Measurements from ENCODE around the gene SF3A2.

Gene SF3A2

GRCh38 chr19:2239173-2239572 lies 2.5 kb downstream of the SF3A2 start:
- Mint-ChIP-seq H3K4me3 (peak overlapping the region; percentile 99), H3K9me3 (ENCODE audit: low read depth) (no peaks in the 10 kb centered on the region), H3K4me1 (ENCODE audit: low read depth) (peaks cover 65% of the 10 kb centered on the region), H3K36me3 (peaks cover 12% of the 10 kb centered on the region), H3K27ac (peak overlapping the region; percentile 93), H3K27me3 (no peaks in the 10 kb centered on the region)

- Mint-ChIP-seq H3K4me1 (ENCODE audit: low read depth) (peaks cover 59% of the 10 kb centered on the region), H3K4me3 (peak overlapping the region; percentile 99), H3K36me3 (peaks cover 12% of the 10 kb centered on the region)
These were observed 3.4 kb downstream of the SF3A2 start for GRCh38 chr19:2239771-2240770.

GRCh38 chr19:2240881-2241760 lies 4.5 kb downstream of the SF3A2 start:
- Mint-ChIP-seq H3K36me3 (peaks cover 12% of the 10 kb centered on the region), H3K4me3 (peak overlapping the region; percentile 99), H3K27me3 (no peaks in the 10 kb centered on the region), H3K27ac (peak overlapping the region; percentile 58), H3K4me1 (ENCODE audit: low read depth) (peaks cover 57% of the 10 kb centered on the region), H3K9me3 (ENCODE audit: low read depth) (no peaks in the 10 kb centered on the region)

More at GRCh38 chr19:2239771-2240770, 3.4 kb downstream of the SF3A2 start:
- Mint-ChIP-seq H3K27ac (peak overlapping the region; percentile 93), H3K27me3 (no peaks in the 10 kb centered on the region), H3K9me3 (ENCODE audit: low read depth) (no peaks in the 10 kb centered on the region)

GRCh38 chr19:2242092-2242537 lies 5.5 kb downstream of the SF3A2 start:
- Mint-ChIP-seq H3K4me1 (ENCODE audit: low read depth) (peaks cover 52% of the 10 kb centered on the region), H3K27ac (no peak overlapping the region), H3K27me3 (no peaks in the 10 kb centered on the region), H3K36me3 (peaks cover 10% of the 10 kb centered on the region), H3K9me3 (ENCODE audit: low read depth) (no peaks in the 10 kb centered on the region), H3K4me3 (peak overlapping the region; percentile 38)

- H3K4me3 Mint-ChIP-seq = no peak overlapping the region
- H3K9me3 Mint-ChIP-seq (ENCODE audit: low read depth) = no peaks in the 10 kb centered on the region
- H3K4me1 Mint-ChIP-seq (ENCODE audit: low read depth) = peaks cover 47% of the 10 kb centered on the region
- H3K27me3 Mint-ChIP-seq = no peaks in the 10 kb centered on the region
- H3K27ac Mint-ChIP-seq = no peak overlapping the region
- H3K36me3 Mint-ChIP-seq = peaks cover 10% of the 10 kb centered on the region
These were observed 6.2 kb downstream of the SF3A2 start for GRCh38 chr19:2242816-2243215.

- Mint-ChIP-seq H3K4me1 (ENCODE audit: low read depth) (peaks cover 41% of the 10 kb centered on the region), H3K9me3 (ENCODE audit: low read depth) (no peaks in the 10 kb centered on the region), H3K4me3 (no peak overlapping the region), H3K27me3 (no peaks in the 10 kb centered on the region), H3K27ac (no peak overlapping the region), H3K36me3 (peaks cover 7% of the 10 kb centered on the region)
These were observed 6.9 kb downstream of the SF3A2 start for GRCh38 chr19:2243274-2244124.

GRCh38 chr19:2244125-2244411 lies 7.4 kb downstream of the SF3A2 start:
- Mint-ChIP-seq H3K27ac (no peak overlapping the region), H3K36me3 (peaks cover 6% of the 10 kb centered on the region), H3K4me1 (ENCODE audit: low read depth) (peaks cover 35% of the 10 kb centered on the region), H3K27me3 (no peaks in the 10 kb centered on the region), H3K9me3 (ENCODE audit: low read depth) (no peaks in the 10 kb centered on the region), H3K4me3 (no peak overlapping the region)

GRCh38 chr19:2244486-2244885 lies 7.9 kb downstream of the SF3A2 start:
- H3K27ac Mint-ChIP-seq = no peak overlapping the region
- H3K36me3 Mint-ChIP-seq = peaks cover 4% of the 10 kb centered on the region
- no peaks in the 10 kb centered on the region for H3K9me3 Mint-ChIP-seq (ENCODE audit: low read depth)
- no peak overlapping the region for H3K4me3 Mint-ChIP-seq
- no peaks in the 10 kb centered on the region for H3K27me3 Mint-ChIP-seq
- H3K4me1 Mint-ChIP-seq (ENCODE audit: low read depth) = peaks cover 31% of the 10 kb centered on the region

- no peak overlapping the region for H3K4me3 Mint-ChIP-seq
- no peaks in the 10 kb centered on the region for H3K27me3 Mint-ChIP-seq
- no peaks in the 10 kb centered on the region for H3K36me3 Mint-ChIP-seq
- H3K9me3 Mint-ChIP-seq (ENCODE audit: low read depth) = no peaks in the 10 kb centered on the region
- H3K4me1 Mint-ChIP-seq (ENCODE audit: low read depth) = peaks cover 27% of the 10 kb centered on the region
- no peak overlapping the region for H3K27ac Mint-ChIP-seq
These were observed 8.6 kb downstream of the SF3A2 start for GRCh38 chr19:2245273-2245672.

GRCh38 chr19:2246014-2246620 lies 9.5 kb downstream of the SF3A2 start:
- Mint-ChIP-seq H3K36me3 (no peaks in the 10 kb centered on the region), H3K4me1 (ENCODE audit: low read depth) (peaks cover 18% of the 10 kb centered on the region), H3K4me3 (no peak overlapping the region), H3K9me3 (ENCODE audit: low read depth) (no peaks in the 10 kb centered on the region), H3K27ac (no peak overlapping the region), H3K27me3 (no peaks in the 10 kb centered on the region)

GRCh38 chr19:2246801-2247361 lies 10.3 kb downstream of the SF3A2 start:
- Mint-ChIP-seq H3K27ac (no peak overlapping the region), H3K27me3 (no peaks in the 10 kb centered on the region), H3K4me1 (ENCODE audit: low read depth) (peaks cover 11% of the 10 kb centered on the region), H3K36me3 (no peaks in the 10 kb centered on the region), H3K9me3 (ENCODE audit: low read depth) (no peaks in the 10 kb centered on the region), H3K4me3 (no peak overlapping the region)

GRCh38 chr19:2247433-2248101 lies 10.9 kb downstream of the SF3A2 start:
- peaks cover 6% of the 10 kb centered on the region for H3K4me1 Mint-ChIP-seq (ENCODE audit: low read depth)
- H3K36me3 Mint-ChIP-seq = no peaks in the 10 kb centered on the region
- no peaks in the 10 kb centered on the region for H3K9me3 Mint-ChIP-seq (ENCODE audit: low read depth)
- no peak overlapping the region for H3K27ac Mint-ChIP-seq
- H3K4me3 Mint-ChIP-seq = no peak overlapping the region
- no peaks in the 10 kb centered on the region for H3K27me3 Mint-ChIP-seq

GRCh38 chr19:2248136-2249009 lies 11.7 kb downstream of the SF3A2 start:
- no peaks in the 10 kb centered on the region for H3K9me3 Mint-ChIP-seq (ENCODE audit: low read depth)
- no peak overlapping the region for H3K27ac Mint-ChIP-seq
- H3K27me3 Mint-ChIP-seq = no peaks in the 10 kb centered on the region
- no peak overlapping the region for H3K4me3 Mint-ChIP-seq
- no peaks in the 10 kb centered on the region for H3K36me3 Mint-ChIP-seq
- peaks cover 4% of the 10 kb centered on the region for H3K4me1 Mint-ChIP-seq (ENCODE audit: low read depth)

All from activated naive CD8-positive, alpha-beta T cell (primary cell).